Measurements from ENCODE around the gene NBPF1. TPM values are rescaled to one million over a fixed set of nuclear protein-coding genes. Genes with fewer than 3 reads are reported as not detected.

Gene NBPF1
- total and polyA plus RNA-seq, 9 of the 15 experiments (the other 6 are each of a cell fraction or from before 2014, with no cell fraction given) = 5.2 to 42.6 (median 24.1) TPM

DNA sequence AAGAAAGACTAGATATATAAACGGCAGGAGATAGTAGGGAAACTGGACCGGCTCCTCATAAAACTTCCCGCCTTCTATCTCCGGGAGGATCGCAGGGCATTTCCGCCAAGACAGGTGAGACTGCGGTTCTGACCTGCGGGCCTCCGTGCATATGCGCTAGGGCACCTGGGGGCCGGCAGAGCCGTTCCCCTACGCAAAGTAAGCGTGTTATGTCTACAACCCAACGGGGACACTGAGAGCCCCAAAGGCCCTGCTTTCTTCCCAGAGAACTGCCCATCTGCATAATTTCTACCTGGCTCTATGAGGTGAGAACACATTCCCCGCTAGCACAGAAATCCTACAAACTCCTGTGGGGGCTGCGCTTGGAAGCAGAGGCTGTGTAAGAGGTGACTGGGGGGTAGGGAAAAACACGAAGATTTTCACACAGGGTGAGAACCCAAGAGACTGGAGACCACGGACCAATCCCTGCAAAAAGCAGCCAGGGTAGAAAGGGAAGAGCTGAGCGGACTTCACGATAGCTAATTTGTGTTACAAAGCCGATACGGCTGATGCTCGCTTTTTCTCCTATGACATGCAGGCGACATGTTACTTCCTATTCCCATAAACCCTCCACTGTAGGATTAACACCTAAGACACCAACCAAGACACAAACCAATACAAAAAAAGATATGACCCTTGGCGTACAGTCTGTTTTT is 99.8 kb downstream of the NBPF1 start (continued):
- TF ChIP-seq CBFA2T2 (conservative IDR thresholded peaks at IDR 0.05) (peak; percentile 20; the same call in 1 of the 2 replicates), GABPB1 (CRISPR knock-in tag; IDR thresholded peaks at IDR 0.05) (peak; percentile 66; the same call in 1 of the 2 replicates), NONO (IDR thresholded peaks at IDR 0.05; ENCODE audit: low read depth in 2 of 2, low read length in 1 of 2) (peak; percentile 95 to 98), ZC3H4 (CRISPR knock-in tag; IDR thresholded peaks at IDR 0.05; ENCODE audit: borderline replicate concordance) (peak; percentile 97), NFIC (IDR thresholded peaks at IDR 0.05) (peak; percentile 77), FOSL1 (tag; conservative IDR thresholded peaks at IDR 0.05) (peak; percentile 69), NCOR1 (IDR thresholded peaks at IDR 0.05) (peak; percentile 92), KLF10 (CRISPR knock-in tag; IDR thresholded peaks at IDR 0.05) (peak; percentile 96), ZNF239 (CRISPR knock-in tag; IDR thresholded peaks at IDR 0.05) (peak; percentile 35; the same call in 1 of the 2 replicates), ZFP36 (IDR thresholded peaks at IDR 0.05; ENCODE audit: low read depth, low read length, partially characterized antibody) (peak; percentile 31), KDM4B (IDR thresholded peaks at IDR 0.05; ENCODE audit: borderline replicate concordance in 2 of 2, low read depth in 1 of 2) (peak in 1 of 2 experiments; percentile 99; a peak in 1 of 4 replicates), POLR2AphosphoS2 (IDR thresholded peaks at IDR 0.05; ENCODE audit: low read length) (peak; percentile 97), MAZ (CRISPR knock-in tag; conservative IDR thresholded peaks at IDR 0.05 in 1 of 2, IDR thresholded peaks at IDR 0.05 in 1 of 2) (peak; percentile 79 to 95), ZNF232 (CRISPR knock-in tag; IDR thresholded peaks at IDR 0.05) (0 out of 2 replicates have a peak, but pooled peaks have one; percentile 54), NFYB (IDR thresholded peaks at IDR 0.05; ENCODE audit: extremely low read depth, insufficient read length) (peak; percentile 11), GATAD2A (IDR thresholded peaks at IDR 0.05) (peak; percentile 61; the same call in 1 of the 2 replicates), TOE1 (IDR thresholded peaks at IDR 0.05; ENCODE audit: borderline replicate concordance) (peak; percentile 70; the same call in 1 of the 2 replicates), TOE1 (CRISPR knock-in tag; IDR thresholded peaks at IDR 0.05; ENCODE audit: borderline replicate concordance, low read depth) (peak; percentile 95; the same call in 1 of the 2 replicates), ZNF3 (CRISPR knock-in tag; IDR thresholded peaks at IDR 0.05) (peak; percentile 94), ZNF75A (CRISPR knock-in tag; IDR thresholded peaks at IDR 0.05) (peak; percentile 84)
- TF ChIP-seq, protein P1, sequence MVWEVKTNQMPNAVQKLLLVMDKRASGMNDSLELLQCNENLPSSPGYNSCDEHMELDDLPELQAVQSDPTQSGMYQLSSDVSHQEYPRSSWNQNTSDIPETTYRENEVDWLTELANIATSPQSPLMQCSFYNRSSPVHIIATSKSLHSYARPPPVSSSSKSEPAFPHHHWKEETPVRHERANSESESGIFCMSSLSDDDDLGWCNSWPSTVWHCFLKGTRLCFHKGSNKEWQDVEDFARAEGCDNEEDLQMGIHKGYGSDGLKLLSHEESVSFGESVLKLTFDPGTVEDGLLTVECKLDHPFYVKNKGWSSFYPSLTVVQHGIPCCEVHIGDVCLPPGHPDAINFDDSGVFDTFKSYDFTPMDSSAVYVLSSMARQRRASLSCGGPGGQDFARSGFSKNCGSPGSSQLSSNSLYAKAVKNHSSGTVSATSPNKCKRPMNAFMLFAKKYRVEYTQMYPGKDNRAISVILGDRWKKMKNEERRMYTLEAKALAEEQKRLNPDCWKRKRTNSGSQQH (CRISPR knock-in tag; IDR thresholded peaks at IDR 0.05) = peak; percentile 100
- TF ChIP-seq, protein P2, sequence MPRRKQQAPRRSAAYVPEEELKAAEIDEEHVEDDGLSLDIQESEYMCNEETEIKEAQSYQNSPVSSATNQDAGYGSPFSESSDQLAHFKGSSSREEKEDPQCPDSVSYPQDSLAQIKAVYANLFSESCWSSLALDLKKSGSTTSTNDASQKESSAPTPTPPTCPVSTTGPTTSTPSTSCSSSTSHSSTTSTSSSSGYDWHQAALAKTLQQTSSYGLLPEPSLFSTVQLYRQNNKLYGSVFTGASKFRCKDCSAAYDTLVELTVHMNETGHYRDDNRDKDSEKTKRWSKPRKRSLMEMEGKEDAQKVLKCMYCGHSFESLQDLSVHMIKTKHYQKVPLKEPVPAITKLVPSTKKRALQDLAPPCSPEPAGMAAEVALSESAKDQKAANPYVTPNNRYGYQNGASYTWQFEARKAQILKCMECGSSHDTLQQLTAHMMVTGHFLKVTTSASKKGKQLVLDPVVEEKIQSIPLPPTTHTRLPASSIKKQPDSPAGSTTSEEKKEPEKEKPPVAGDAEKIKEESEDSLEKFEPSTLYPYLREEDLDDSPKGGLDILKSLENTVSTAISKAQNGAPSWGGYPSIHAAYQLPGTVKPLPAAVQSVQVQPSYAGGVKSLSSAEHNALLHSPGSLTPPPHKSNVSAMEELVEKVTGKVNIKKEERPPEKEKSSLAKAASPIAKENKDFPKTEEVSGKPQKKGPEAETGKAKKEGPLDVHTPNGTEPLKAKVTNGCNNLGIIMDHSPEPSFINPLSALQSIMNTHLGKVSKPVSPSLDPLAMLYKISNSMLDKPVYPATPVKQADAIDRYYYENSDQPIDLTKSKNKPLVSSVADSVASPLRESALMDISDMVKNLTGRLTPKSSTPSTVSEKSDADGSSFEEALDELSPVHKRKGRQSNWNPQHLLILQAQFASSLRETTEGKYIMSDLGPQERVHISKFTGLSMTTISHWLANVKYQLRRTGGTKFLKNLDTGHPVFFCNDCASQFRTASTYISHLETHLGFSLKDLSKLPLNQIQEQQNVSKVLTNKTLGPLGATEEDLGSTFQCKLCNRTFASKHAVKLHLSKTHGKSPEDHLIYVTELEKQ (CRISPR knock-in tag; IDR thresholded peaks at IDR 0.05) = 0 out of 2 replicates have a peak, but pooled peaks have one; percentile 42
- TF ChIP-seq, protein P3, sequence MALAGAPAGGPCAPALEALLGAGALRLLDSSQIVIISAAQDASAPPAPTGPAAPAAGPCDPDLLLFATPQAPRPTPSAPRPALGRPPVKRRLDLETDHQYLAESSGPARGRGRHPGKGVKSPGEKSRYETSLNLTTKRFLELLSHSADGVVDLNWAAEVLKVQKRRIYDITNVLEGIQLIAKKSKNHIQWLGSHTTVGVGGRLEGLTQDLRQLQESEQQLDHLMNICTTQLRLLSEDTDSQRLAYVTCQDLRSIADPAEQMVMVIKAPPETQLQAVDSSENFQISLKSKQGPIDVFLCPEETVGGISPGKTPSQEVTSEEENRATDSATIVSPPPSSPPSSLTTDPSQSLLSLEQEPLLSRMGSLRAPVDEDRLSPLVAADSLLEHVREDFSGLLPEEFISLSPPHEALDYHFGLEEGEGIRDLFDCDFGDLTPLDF (CRISPR knock-in tag; IDR thresholded peaks at IDR 0.05) = 0 out of 2 replicates have a peak, but pooled peaks have one; percentile 83
